ENCODE data around the gene CDS2.

- no peak for TF ChIP-seq EZH2 (IDR thresholded peaks at IDR 0.05; ENCODE audit: borderline replicate concordance, low read length)
- TF ChIP-seq CTCF (IDR thresholded peaks at IDR 0.05; ENCODE audit: low read length): no peak
Observed at GRCh38 chr20:5181492-5181891, 54.7 kb downstream of the CDS2 start.

Data from OCI-LY1 (cell line).